ENCODE results near the gene SHQ1.

The SHQ1 gene

DNA sequence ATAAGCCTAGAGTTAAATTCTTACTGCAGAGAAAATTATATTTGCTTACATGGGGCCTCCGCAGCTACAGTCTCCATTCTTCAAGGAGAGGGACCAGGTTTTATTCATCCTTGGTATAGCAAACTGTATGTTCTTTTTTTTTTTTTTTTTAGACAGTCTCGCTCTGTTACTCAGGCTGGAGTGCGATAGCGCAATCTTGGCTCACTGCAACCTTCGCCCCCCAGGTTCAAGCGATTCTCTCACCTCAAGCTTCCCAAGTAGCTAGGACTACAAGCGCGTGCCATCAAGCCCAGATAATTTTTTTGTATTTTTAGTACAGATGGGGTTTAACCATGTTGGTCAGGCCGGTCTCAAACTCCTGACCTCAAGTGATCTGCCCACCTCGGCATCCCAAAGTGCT, 2.1 kb downstream of the SHQ1 start:
- Histone ChIP-seq H3K4me3 (ENCODE audit: low read depth, low read length) (no peak overlapping the region), H3K27ac (ENCODE audit: low read depth, low read length) (no peak overlapping the region), H3K27me3 (ENCODE audit: control insufficient read depth, insufficient read depth, low read length) (peaks cover 26% of the 10 kb centered on the region), H3K9ac (ENCODE audit: low read depth, low read length) (no peak overlapping the region), H3K4me1 (ENCODE audit: control insufficient read depth, insufficient read depth, low read length) (peaks cover 7% of the 10 kb centered on the region), H3K9me3 (ENCODE audit: control insufficient read depth, insufficient read depth, low read length) (no peaks in the 10 kb centered on the region), H3K36me3 (ENCODE audit: control insufficient read depth, insufficient read depth, low read length) (peaks cover 10% of the 10 kb centered on the region)

DNA sequence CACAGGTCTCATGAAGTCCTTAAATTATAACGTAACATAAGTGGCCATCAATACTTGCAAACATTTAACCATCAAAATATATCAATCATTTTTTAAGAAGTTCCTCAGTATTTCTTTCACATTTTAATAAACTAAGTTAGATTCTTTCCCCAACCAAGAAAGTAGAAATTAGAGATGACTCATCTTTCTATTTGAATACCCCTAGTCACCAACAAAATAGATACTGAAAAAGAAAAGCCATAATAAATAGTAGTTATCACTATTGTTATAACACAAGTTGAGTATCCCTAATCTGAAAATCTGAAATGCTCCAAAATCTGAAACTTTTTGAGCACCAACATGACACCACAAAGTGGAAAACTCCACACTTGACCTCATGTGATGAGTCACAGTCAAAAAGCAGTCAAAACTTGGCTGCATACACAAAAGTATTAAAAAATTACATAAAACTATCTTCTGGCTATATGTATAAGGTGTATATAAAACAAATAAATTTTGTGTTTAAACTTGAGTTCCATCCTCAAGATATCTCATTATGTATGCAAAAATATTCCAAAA, 3.7 kb downstream of the SHQ1 start:
- Histone ChIP-seq H3K36me3 (ENCODE audit: control insufficient read depth, insufficient read depth, low read length) (peaks cover 22% of the 10 kb centered on the region), H3K9me3 (ENCODE audit: control insufficient read depth, insufficient read depth, low read length) (no peaks in the 10 kb centered on the region), H3K27me3 (ENCODE audit: control insufficient read depth, insufficient read depth, low read length) (peaks cover 22% of the 10 kb centered on the region), H3K4me1 (ENCODE audit: control insufficient read depth, insufficient read depth, low read length) (peaks cover 7% of the 10 kb centered on the region), H3K27ac (ENCODE audit: low read depth, low read length) (no peak overlapping the region), H3K4me3 (ENCODE audit: low read depth, low read length) (no peak overlapping the region), H3K9ac (ENCODE audit: low read depth, low read length) (no peak overlapping the region)

DNA sequence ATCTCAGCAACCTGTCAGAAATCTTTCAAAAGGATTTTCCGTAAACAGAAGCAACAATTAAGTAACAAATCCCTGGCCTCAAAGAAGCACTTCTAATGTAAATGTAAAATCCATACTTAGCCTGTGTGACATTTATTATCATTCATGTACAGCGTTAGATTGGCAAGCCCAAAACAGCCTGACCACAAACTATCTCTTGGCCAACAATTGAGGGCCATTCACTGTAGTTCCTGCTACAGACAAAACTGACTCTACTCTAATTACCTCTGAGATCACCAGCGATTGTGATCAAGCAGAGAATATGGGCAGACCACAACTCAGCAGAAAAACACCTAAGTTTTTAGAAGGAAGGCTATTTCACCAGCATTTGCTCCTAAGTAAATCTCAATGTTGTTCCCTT, 9.2 kb downstream of the SHQ1 start:
- Histone ChIP-seq H3K9me3 (ENCODE audit: control insufficient read depth, insufficient read depth, low read length) (no peaks in the 10 kb centered on the region), H3K27me3 (ENCODE audit: control insufficient read depth, insufficient read depth, low read length) (no peaks in the 10 kb centered on the region), H3K4me3 (ENCODE audit: low read depth, low read length) (no peak overlapping the region), H3K27ac (ENCODE audit: low read depth, low read length) (no peak overlapping the region), H3K9ac (ENCODE audit: low read depth, low read length) (no peak overlapping the region), H3K36me3 (ENCODE audit: control insufficient read depth, insufficient read depth, low read length) (peaks cover 46% of the 10 kb centered on the region), H3K4me1 (ENCODE audit: control insufficient read depth, insufficient read depth, low read length) (no peaks in the 10 kb centered on the region)

GRCh38 chr3:72836923-72837322, 11.3 kb downstream of the SHQ1 start:
- Histone ChIP-seq H3K27me3 (ENCODE audit: control insufficient read depth, insufficient read depth, low read length) (no peaks in the 10 kb centered on the region), H3K27ac (ENCODE audit: low read depth, low read length) (no peak overlapping the region), H3K4me1 (ENCODE audit: control insufficient read depth, insufficient read depth, low read length) (no peaks in the 10 kb centered on the region), H3K36me3 (ENCODE audit: control insufficient read depth, insufficient read depth, low read length) (peaks cover 58% of the 10 kb centered on the region), H3K9ac (ENCODE audit: low read depth, low read length) (no peak overlapping the region), H3K4me3 (ENCODE audit: low read depth, low read length) (no peak overlapping the region), H3K9me3 (ENCODE audit: control insufficient read depth, insufficient read depth, low read length) (no peaks in the 10 kb centered on the region)

- no peaks in the 10 kb centered on the region for H3K9me3 ChIP-seq (ENCODE audit: control insufficient read depth, insufficient read depth, low read length)
- no peak overlapping the region for H3K4me3 ChIP-seq (ENCODE audit: low read depth, low read length)
- peaks cover 58% of the 10 kb centered on the region for H3K36me3 ChIP-seq (ENCODE audit: control insufficient read depth, insufficient read depth, low read length)
- H3K27me3 ChIP-seq (ENCODE audit: control insufficient read depth, insufficient read depth, low read length): no peaks in the 10 kb centered on the region
- H3K4me1 ChIP-seq (ENCODE audit: control insufficient read depth, insufficient read depth, low read length): no peaks in the 10 kb centered on the region
- no peak overlapping the region for H3K27ac ChIP-seq (ENCODE audit: low read depth, low read length)
- no peak overlapping the region for H3K9ac ChIP-seq (ENCODE audit: low read depth, low read length)
These were observed 11.8 kb downstream of the SHQ1 start for GRCh38 chr3:72836416-72836815.

- Histone ChIP-seq H3K27me3 (ENCODE audit: control insufficient read depth, insufficient read depth, low read length) (no peaks in the 10 kb centered on the region), H3K9ac (ENCODE audit: low read depth, low read length) (no peak overlapping the region), H3K27ac (ENCODE audit: low read depth, low read length) (no peak overlapping the region), H3K4me3 (ENCODE audit: low read depth, low read length) (no peak overlapping the region), H3K36me3 (ENCODE audit: control insufficient read depth, insufficient read depth, low read length) (peaks cover 28% of the 10 kb centered on the region; the same call in 1 of the 2 replicates), H3K4me1 (ENCODE audit: control insufficient read depth, insufficient read depth, low read length) (no peaks in the 10 kb centered on the region), H3K9me3 (ENCODE audit: control insufficient read depth, insufficient read depth, low read length) (no peaks in the 10 kb centered on the region)
These were observed 17.6 kb downstream of the SHQ1 start for GRCh38 chr3:72830452-72831223.

DNA sequence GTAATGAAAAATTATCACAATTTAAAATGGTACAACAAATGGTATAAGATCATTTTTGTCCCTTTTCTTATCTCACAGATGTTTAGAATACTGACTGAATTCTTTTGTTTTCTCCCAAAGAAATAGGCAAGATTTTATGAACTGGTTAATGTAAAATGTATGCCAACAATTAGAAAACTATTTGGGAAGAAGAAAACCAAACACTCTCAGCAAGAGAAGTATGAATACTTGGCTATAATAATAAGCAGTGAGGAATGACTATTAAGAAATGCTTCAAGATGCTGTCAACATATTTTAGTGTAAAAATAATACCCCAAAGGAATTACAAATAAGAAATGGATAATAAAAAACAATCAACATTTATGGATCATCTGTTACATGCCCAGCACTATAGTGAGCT, 18.5 kb downstream of the SHQ1 start:
- Histone ChIP-seq H3K4me1 (ENCODE audit: control insufficient read depth, insufficient read depth, low read length) (no peaks in the 10 kb centered on the region), H3K9ac (ENCODE audit: low read depth, low read length) (no peak overlapping the region), H3K27ac (ENCODE audit: low read depth, low read length) (no peak overlapping the region), H3K36me3 (ENCODE audit: control insufficient read depth, insufficient read depth, low read length) (peaks cover 25% of the 10 kb centered on the region; the same call in 1 of the 2 replicates), H3K27me3 (ENCODE audit: control insufficient read depth, insufficient read depth, low read length) (no peaks in the 10 kb centered on the region), H3K4me3 (ENCODE audit: low read depth, low read length) (no peak overlapping the region), H3K9me3 (ENCODE audit: control insufficient read depth, insufficient read depth, low read length) (no peaks in the 10 kb centered on the region)

GRCh38 chr3:72821161-72821781, 27.0 kb downstream of the SHQ1 start:
- Histone ChIP-seq H3K9ac (ENCODE audit: low read depth, low read length) (no peak overlapping the region), H3K27ac (ENCODE audit: low read depth, low read length) (no peak overlapping the region), H3K36me3 (ENCODE audit: control insufficient read depth, insufficient read depth, low read length) (peaks cover 10% of the 10 kb centered on the region), H3K4me3 (ENCODE audit: low read depth, low read length) (no peak overlapping the region), H3K4me1 (ENCODE audit: control insufficient read depth, insufficient read depth, low read length) (peaks cover 5% of the 10 kb centered on the region; the same call in 1 of the 2 replicates), H3K27me3 (ENCODE audit: control insufficient read depth, insufficient read depth, low read length) (no peaks in the 10 kb centered on the region), H3K9me3 (ENCODE audit: control insufficient read depth, insufficient read depth, low read length) (no peaks in the 10 kb centered on the region)

DNA sequence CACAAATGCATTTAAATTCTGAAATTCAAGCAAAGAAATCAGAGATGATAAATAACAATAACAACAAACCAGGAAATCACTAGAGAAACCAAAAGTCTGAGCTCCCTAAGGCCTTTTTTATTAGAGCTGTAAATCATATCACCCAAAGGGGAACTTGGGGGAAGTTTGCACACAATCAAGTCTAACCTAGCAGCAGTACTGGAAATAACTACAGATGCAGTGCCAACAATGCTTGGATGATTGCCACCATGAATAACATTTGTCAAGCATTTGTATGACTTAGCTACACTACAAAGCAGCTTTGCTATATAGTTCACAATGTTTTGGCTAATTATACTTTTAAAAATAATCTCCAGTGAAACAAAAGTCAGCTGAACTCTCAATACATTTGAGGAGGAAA, 27.8 kb downstream of the SHQ1 start:
- H3K27ac ChIP-seq (ENCODE audit: low read depth, low read length): no peak overlapping the region
- peaks cover 10% of the 10 kb centered on the region for H3K36me3 ChIP-seq (ENCODE audit: control insufficient read depth, insufficient read depth, low read length)
- no peaks in the 10 kb centered on the region for H3K9me3 ChIP-seq (ENCODE audit: control insufficient read depth, insufficient read depth, low read length)
- H3K9ac ChIP-seq (ENCODE audit: low read depth, low read length): no peak overlapping the region
- peaks cover 5% of the 10 kb centered on the region; the same call in 1 of the 2 replicates for H3K4me1 ChIP-seq (ENCODE audit: control insufficient read depth, insufficient read depth, low read length)
- H3K4me3 ChIP-seq (ENCODE audit: low read depth, low read length): no peak overlapping the region
- H3K27me3 ChIP-seq (ENCODE audit: control insufficient read depth, insufficient read depth, low read length): no peaks in the 10 kb centered on the region

DNA sequence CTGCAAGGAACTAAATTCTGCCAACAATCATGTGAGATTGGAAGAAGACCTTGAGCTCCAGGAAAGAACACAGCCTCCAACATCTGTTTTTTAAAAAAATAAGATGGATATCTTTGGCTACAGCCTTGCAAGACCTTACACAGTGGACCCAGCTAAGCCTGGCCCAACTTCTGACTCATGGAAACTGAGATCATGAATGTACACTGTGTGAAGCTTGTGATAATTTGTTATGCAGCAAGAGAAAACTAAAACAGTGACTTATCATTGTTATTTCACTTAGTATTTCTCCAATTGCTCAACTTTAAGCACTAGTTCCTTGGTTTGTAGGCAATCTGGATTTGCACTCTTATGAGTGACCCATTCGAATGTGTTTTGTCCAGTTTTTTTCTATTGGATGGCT, 29.3 kb downstream of the SHQ1 start:
- Histone ChIP-seq H3K4me3 (ENCODE audit: low read depth, low read length) (no peak overlapping the region), H3K36me3 (ENCODE audit: control insufficient read depth, insufficient read depth, low read length) (peaks cover 13% of the 10 kb centered on the region)

More for the DNA sequence above, 29.3 kb downstream of the SHQ1 start:
- no peaks in the 10 kb centered on the region for H3K9me3 ChIP-seq (ENCODE audit: control insufficient read depth, insufficient read depth, low read length)
- no peak overlapping the region for H3K9ac ChIP-seq (ENCODE audit: low read depth, low read length)
- H3K27me3 ChIP-seq (ENCODE audit: control insufficient read depth, insufficient read depth, low read length): no peaks in the 10 kb centered on the region
- no peak overlapping the region for H3K27ac ChIP-seq (ENCODE audit: low read depth, low read length)
- H3K4me1 ChIP-seq (ENCODE audit: control insufficient read depth, insufficient read depth, low read length): peaks cover 11% of the 10 kb centered on the region; the same call in 1 of the 2 replicates
